Spinal cord (tissue), 10 donors: ENCODE results near the gene RHOA. TPM values are rescaled to one million over a fixed set of nuclear protein-coding genes. Genes with fewer than 3 reads are reported as not detected.

Experiments
- DNase-seq, 6 donors: peaks; one replicate each; pipeline versions ENCODE4 v3.0.0 to v3.0.0-alpha.2; 2013 to 2015; ENCODE audit warnings: low spot score in 6 of 6, low read depth in 4 of 6
- H3K27ac ChIP-seq: one replicate; pipeline ENCODE4 v1.5.1; 2013; ENCODE audit warnings: low read depth, low read length, control low read depth
- H3K27me3 ChIP-seq: one replicate; pipeline ENCODE4 v1.6.1; 2013; ENCODE audit warnings: low read length; ENCODE audit not compliant: control insufficient read depth, insufficient read depth
- H3K36me3 ChIP-seq: one replicate; pipeline ENCODE4 v1.6.1; 2013; ENCODE audit warnings: low read length; ENCODE audit not compliant: control insufficient read depth, insufficient read depth
- H3K4me1 ChIP-seq: one replicate; pipeline ENCODE4 v1.6.1; 2013; ENCODE audit warnings: low read length; ENCODE audit not compliant: control insufficient read depth, insufficient read depth
- H3K4me3 ChIP-seq: one replicate; pipeline ENCODE4 v1.5.1; 2013; ENCODE audit warnings: low read depth, low read length, control low read depth
- H3K9me3 ChIP-seq: one replicate; pipeline ENCODE4 v1.6.1; 2013; ENCODE audit warnings: low read length; ENCODE audit not compliant: control insufficient read depth, insufficient read depth
- WGBS: methylation state at CpG from one replicate; pipeline ENCODE4 v1.1.5; 2013; ENCODE audit warnings: missing lambda C conversion rate; ENCODE audit not compliant: insufficient coverage; 5-methylcytosine and 5-hydroxymethylcytosine counted together
- polyA plus RNA-seq, 2 donors: library from polyadenylated mRNA; unstranded; fragments of 120-200 nt; gene quantifications; one replicate each; pipeline ENCODE4 v1.2.1, GENCODE V29; 2013; ENCODE audit not compliant: insufficient read length in 2 of 2
- total RNA-seq, 2 donors: library from RNA; depleted of rRNA in 1 of 2; stranded (reverse); fragments of 120-200 nt in 1 of 2; fragments of >200 nt in 1 of 2; gene quantifications; one replicate each; pipeline versions ENCODE4 v1.2.3 to v1.2.4, GENCODE V29; 2013 to 2014
- donor health status: healthy.

RHOA gene
- total and polyA plus RNA-seq, 4 donors: 286 to 442 (median 382) TPM

DNA sequence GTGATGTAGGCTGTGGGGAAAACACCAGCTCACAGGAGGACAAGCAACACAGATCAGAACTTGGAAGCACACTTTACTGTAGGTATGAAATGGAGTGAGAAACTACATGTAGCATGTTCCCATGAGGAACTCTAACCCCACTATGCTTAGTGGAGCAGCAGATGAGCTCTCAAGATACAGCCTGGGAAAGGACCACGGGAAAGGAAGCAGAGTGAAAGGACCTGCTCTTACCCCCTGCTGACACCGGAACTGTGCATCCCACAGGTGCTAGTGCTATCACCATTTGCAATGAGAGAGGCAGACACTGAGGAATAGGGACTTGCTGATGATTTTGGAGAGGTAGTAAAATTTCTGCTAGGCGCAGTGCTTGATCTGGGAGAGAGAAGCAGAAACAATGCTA is 100.5 kb downstream of the RHOA start:
- H3K36me3 ChIP-seq: peaks cover 70% of the 10 kb centered on the region
- no peaks in the 10 kb centered on the region for H3K27me3 ChIP-seq
- WGBS: 92% methylated on average over 2 of the region's 3 CpGs
- H3K27ac ChIP-seq: no peak overlapping the region
- no peaks in the 10 kb centered on the region for H3K9me3 ChIP-seq
- DNase-seq: no peak
- H3K4me1 ChIP-seq: no peaks in the 10 kb centered on the region
- no peak overlapping the region for H3K4me3 ChIP-seq

GRCh38 chr3:49310677-49311076 is 101.1 kb downstream of the RHOA start:
- Histone ChIP-seq H3K4me1 (no peaks in the 10 kb centered on the region), H3K27me3 (no peaks in the 10 kb centered on the region), H3K36me3 (peaks cover 71% of the 10 kb centered on the region), H3K9me3 (no peaks in the 10 kb centered on the region), H3K27ac (no peak overlapping the region), H3K4me3 (no peak overlapping the region)
- no peak for DNase-seq
- WGBS: no CpG with 5 or more reads among the region's 1 CpG

Other genes starting within 250 kb of the RHOA start
- gene CCDC71, start 245.6 kb downstream of the RHOA start, total RNA-seq: 10 to 100 TPM in 1 of 2 donors, 1 to 10 TPM in 1; 9.7 to 23.1 TPM
- gene CCDC71, start 245.6 kb downstream of the RHOA start, polyA plus RNA-seq: 10 to 100 TPM; 17.5 to 19.7 TPM
- gene KLHDC8B, start 240.4 kb downstream of the RHOA start, total RNA-seq: 10 to 100 TPM; 20.0 to 61.6 TPM
- gene KLHDC8B, start 240.4 kb downstream of the RHOA start, polyA plus RNA-seq: 10 to 100 TPM; 34.7 to 38.7 TPM
- 1 to 10 TPM; 4.5 to 6.1 TPM for gene C3orf62, start 134.7 kb downstream of the RHOA start, total RNA-seq
- gene C3orf62, start 134.7 kb downstream of the RHOA start, polyA plus RNA-seq: 10 to 100 TPM; 12.6 to 19.5 TPM
- 10 to 100 TPM; 30.9 to 34.0 TPM for gene USP4, start 71.9 kb downstream of the RHOA start, total RNA-seq
- gene USP4, start 71.9 kb downstream of the RHOA start, polyA plus RNA-seq: 10 to 100 TPM; 63.4 to 80.1 TPM
- gene GPX1, start 53.6 kb downstream of the RHOA start, total RNA-seq: 100 to 1,000 TPM in 1 of 2 donors, 10 to 100 TPM in 1; 71.2 to 168 TPM
- gene GPX1, start 53.6 kb downstream of the RHOA start, polyA plus RNA-seq: 100 to 1,000 TPM; 190 to 201 TPM
- gene TCTA, start 447 bp upstream of the RHOA start, total RNA-seq: 10 to 100 TPM; 22.5 to 29.5 TPM
- 10 to 100 TPM; 33.5 to 38.0 TPM for gene TCTA, start 447 bp upstream of the RHOA start, polyA plus RNA-seq
- gene AMT, start 10.5 kb upstream of the RHOA start, total RNA-seq: 10 to 100 TPM in 1 of 2 donors, 1 to 10 TPM in 1; 4.1 to 16.4 TPM
- 10 to 100 TPM; 19.6 to 22.2 TPM for gene AMT, start 10.5 kb upstream of the RHOA start, polyA plus RNA-seq
- gene NICN1, start 17.3 kb upstream of the RHOA start, total RNA-seq: 10 to 100 TPM in 1 of 2 donors, 1 to 10 TPM in 1; 6.7 to 15.6 TPM
- gene NICN1, start 17.3 kb upstream of the RHOA start, polyA plus RNA-seq: 10 to 100 TPM; 48.5 to 49.0 TPM
- gene DAG1, start 58.3 kb upstream of the RHOA start, total RNA-seq: 10 to 100 TPM; 48.7 to 83.7 TPM
- gene DAG1, start 58.3 kb upstream of the RHOA start, polyA plus RNA-seq: 100 to 1,000 TPM in 1 of 2 donors, 10 to 100 TPM in 1; 92.6 to 101 TPM
- gene BSN, start 142.5 kb upstream of the RHOA start, total RNA-seq: 10 to 100 TPM in 1 of 2 donors, 1 to 10 TPM in 1; 6.9 to 14.8 TPM
- 10 to 100 TPM; 17.5 to 19.4 TPM for gene BSN, start 142.5 kb upstream of the RHOA start, polyA plus RNA-seq